Measurements from ENCODE around the gene FOXL3. TPM values are rescaled to one million over a fixed set of nuclear protein-coding genes. Genes with fewer than 3 reads are reported as not detected.

The FOXL3 gene
- total RNA-seq, 1 experiment from 2014 or later = not detected

GRCh38 chr7:314853-315252 lies 24.9 kb downstream of the FOXL3 start:
- H3K4ac ChIP-seq (ENCODE audit: low read depth, low read length) = no peak overlapping the region
- no peak overlapping the region for H3K56ac ChIP-seq (ENCODE audit: insufficient read length, low read depth, low read length)
- H3K18ac ChIP-seq (ENCODE audit: insufficient read length, low read depth, low read length) = no peak overlapping the region
- peaks cover 24 to 32% of the 10 kb centered on the region in 2 experiments for H3K9me3 Mint-ChIP-seq
- H3K4me3 Mint-ChIP-seq = no peak overlapping the region
- peaks cover 0 to 6% of the 10 kb centered on the region in 2 experiments; a peak in 2 of 4 replicates for H3K4me1 Mint-ChIP-seq
- H2AFZ ChIP-seq (ENCODE audit: low read length) = no peak overlapping the region
- H3K9me3 ChIP-seq (ENCODE audit: control insufficient read depth, low read depth, low read length) = peaks cover 6% of the 10 kb centered on the region
- no peak for TF ChIP-seq CTCF (conservative IDR thresholded peaks at IDR 0.05)
- no peak overlapping the region for H2BK120ac ChIP-seq (ENCODE audit: low read depth, low read length, poor library complexity, severe bottlenecking)
- no peak overlapping the region for H3K27ac ChIP-seq (ENCODE audit: insufficient read length, low read depth, low read length)
- H3K79me1 ChIP-seq (ENCODE audit: insufficient read depth, low read depth, low read length, poor library complexity, severe bottlenecking) = no peaks in the 10 kb centered on the region
- H3K79me2 ChIP-seq (ENCODE audit: insufficient read depth, low read length) = no peaks in the 10 kb centered on the region
- DNase-seq = no peak
- no CpG with 5 or more reads among the region's 8 CpGs for WGBS (ENCODE audit: extremely low coverage, insufficient read length, low lambda C conversion rate)
- H3T11ph ChIP-seq (ENCODE audit: low read length) = no peak overlapping the region
- no peak overlapping the region for H4K8ac ChIP-seq (replicated peaks; ENCODE audit: insufficient read length, low read depth, low read length)
- H3K4me2 ChIP-seq (ENCODE audit: insufficient read depth, insufficient read length, low read length) = no peak overlapping the region
- H4K91ac ChIP-seq (ENCODE audit: insufficient read length, low read depth, low read length) = no peak overlapping the region
- H4K5ac ChIP-seq (ENCODE audit: insufficient read length, low read depth, low read length) = no peak overlapping the region
- H2AK5ac ChIP-seq (ENCODE audit: insufficient read length, low read length) = no peak overlapping the region
- no peak overlapping the region for H3K14ac ChIP-seq (ENCODE audit: insufficient read depth, low read length)
- H2BK15ac ChIP-seq (ENCODE audit: low read depth, low read length) = no peak overlapping the region
- H3K27ac Mint-ChIP-seq = no peak overlapping the region
- H3K9ac ChIP-seq (ENCODE audit: extremely low read depth, insufficient read length, low read length) = no peak overlapping the region
- H2BK5ac ChIP-seq (ENCODE audit: insufficient read length, low read length) = no peak overlapping the region
- no peak overlapping the region for H2BK20ac ChIP-seq (ENCODE audit: low read depth, low read length, poor library complexity, severe bottlenecking)
- peaks cover 42% of the 10 kb centered on the region for H3K27me3 Mint-ChIP-seq (ENCODE audit: low read depth)
- H3K27me3 ChIP-seq (ENCODE audit: insufficient read depth, low read length) = no peaks in the 10 kb centered on the region
- peaks cover 0 to 10% (median 2%) of the 10 kb centered on the region in 3 experiments; a peak in 4 of 7 replicates for H3K36me3 Mint-ChIP-seq (ENCODE audit: insufficient read depth in 1 of 3, low read depth in 3 of 3)
- H2BK12ac ChIP-seq (ENCODE audit: insufficient read length, low read depth, low read length) = no peak overlapping the region
- H3K4me1 ChIP-seq (ENCODE audit: insufficient read depth, low read length) = no peaks in the 10 kb centered on the region
- H3K23ac ChIP-seq (ENCODE audit: insufficient read length, low read depth, low read length) = no peak overlapping the region
- no peaks in the 10 kb centered on the region for H3K23me2 ChIP-seq (ENCODE audit: insufficient read length, low read depth, low read length, poor library complexity, severe bottlenecking)
- no peaks in the 10 kb centered on the region for H4K20me1 ChIP-seq (ENCODE audit: control insufficient read depth, insufficient read depth, insufficient read length)
